Central memory CD8-positive, alpha-beta T cell (primary cell): Measurements from ENCODE around the gene NCR3LG1.
A peak's percentile ranks its signal among the peaks of the same experiment; 100 is the strongest.

Experiments
- ATAC-seq: fragments of 150-1000 bp; cut with Tn5 transposase; replicated peaks from 2 replicates; pipeline ENCODE4 v1.10.0; 2022; ENCODE audit warnings: mild to moderate bottlenecking, moderate FRiP score, moderate number of reproducible peaks; ENCODE audit not compliant: poor library complexity, severe bottlenecking; ENCODE audit errors: extremely low read depth
- DNase-seq, 2 donors: peaks; one replicate each; pipeline ENCODE4 v3.0.0; 2021; ENCODE audit warnings: low spot score in 2 of 2
- H3K27ac Mint-ChIP-seq: one replicate; pipeline ENCODE4 v1.8.0; 2022; ENCODE audit warnings: low read depth, mild to moderate bottlenecking, moderate library complexity, mixed read lengths
- H3K27me3 Mint-ChIP-seq: one replicate; pipeline ENCODE4 v1.8.0; 2022; ENCODE audit warnings: mixed read lengths
- H3K36me3 Mint-ChIP-seq: one replicate; pipeline ENCODE4 v1.8.0; 2022; ENCODE audit warnings: mild to moderate bottlenecking, moderate library complexity, mixed read lengths; ENCODE audit not compliant: insufficient read depth
- H3K4me1 Mint-ChIP-seq: one replicate; pipeline ENCODE4 v1.8.0; 2022; ENCODE audit warnings: mixed read lengths
- H3K4me3 Mint-ChIP-seq: one replicate; pipeline ENCODE4 v1.8.0; 2022; ENCODE audit warnings: mild to moderate bottlenecking, moderate library complexity, mixed read lengths
- H3K9me3 Mint-ChIP-seq: one replicate; pipeline ENCODE4 v1.8.0; 2022; ENCODE audit warnings: mixed read lengths

Gene NCR3LG1

DNA sequence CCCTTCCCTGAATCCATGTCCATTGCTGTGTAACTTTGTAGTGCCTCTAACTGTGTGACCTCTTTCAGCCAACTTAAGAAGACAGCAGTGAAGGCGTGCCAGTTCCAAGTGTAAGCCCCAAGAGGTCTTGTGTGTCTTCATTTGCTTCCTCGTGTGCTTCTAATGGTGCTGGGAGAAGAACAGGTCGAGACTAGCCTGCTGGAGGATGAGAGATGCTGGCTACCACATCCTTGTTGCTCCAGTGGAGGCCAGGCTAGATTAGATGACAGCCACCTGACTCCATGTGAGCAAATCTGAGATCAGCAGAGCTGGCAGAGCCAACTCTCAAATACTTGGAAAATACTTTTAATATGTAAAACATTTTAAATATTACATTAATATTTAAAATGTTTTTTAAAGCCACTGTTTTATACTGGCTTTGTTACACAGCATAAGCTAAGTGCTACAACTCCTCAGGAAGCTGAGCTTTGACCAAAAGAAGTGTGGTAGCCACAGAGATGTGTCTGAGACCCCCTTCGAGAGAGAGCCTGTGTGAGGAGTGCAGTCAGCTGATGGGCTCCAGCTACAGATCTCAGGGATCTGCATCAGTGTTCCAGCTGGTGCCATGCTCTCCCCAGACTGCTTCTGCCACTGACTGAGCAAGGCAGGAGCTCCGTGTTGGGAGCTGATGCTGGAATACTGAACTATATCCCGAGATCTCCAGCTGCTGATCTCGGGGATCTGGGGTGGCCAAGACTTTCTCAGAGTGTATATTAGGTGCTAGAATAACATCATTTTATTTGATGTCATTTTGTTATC, 28.0 kb downstream of the NCR3LG1 start:
- Mint-ChIP-seq H3K4me3 (no peak overlapping the region), H3K27ac (no peak overlapping the region), H3K9me3 (no peaks in the 10 kb centered on the region), H3K4me1 (no peaks in the 10 kb centered on the region), H3K36me3 (no peaks in the 10 kb centered on the region), H3K27me3 (no peaks in the 10 kb centered on the region)
- no peak for ATAC-seq
- DNase-seq = no peak

DNA sequence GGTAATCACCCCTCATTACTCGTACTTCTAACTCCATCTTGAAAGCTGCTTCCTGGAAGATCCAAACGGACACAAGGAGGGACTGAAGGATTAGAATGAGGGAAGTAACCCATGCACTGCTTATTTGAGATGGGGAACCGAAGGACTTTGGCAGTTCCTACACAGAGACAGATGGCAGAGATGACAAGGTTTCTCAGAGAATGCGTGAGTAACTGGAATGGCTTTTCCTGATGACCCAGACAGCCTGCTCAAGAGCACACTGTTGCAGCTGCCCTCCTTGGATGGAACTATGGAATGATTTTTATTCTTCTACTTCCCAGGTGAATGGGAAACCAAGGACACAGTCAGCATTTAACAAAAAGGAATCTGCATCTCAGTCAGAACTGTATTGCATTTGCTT, 29.6 kb downstream of the NCR3LG1 start:
- ATAC-seq (no peak), DNase-seq (no peak)
- no peaks in the 10 kb centered on the region for H3K36me3 Mint-ChIP-seq
- H3K27ac Mint-ChIP-seq = no peak overlapping the region
- no peak overlapping the region for H3K4me3 Mint-ChIP-seq
- H3K27me3 Mint-ChIP-seq = no peaks in the 10 kb centered on the region
- H3K4me1 Mint-ChIP-seq = no peaks in the 10 kb centered on the region
- no peaks in the 10 kb centered on the region for H3K9me3 Mint-ChIP-seq

DNA sequence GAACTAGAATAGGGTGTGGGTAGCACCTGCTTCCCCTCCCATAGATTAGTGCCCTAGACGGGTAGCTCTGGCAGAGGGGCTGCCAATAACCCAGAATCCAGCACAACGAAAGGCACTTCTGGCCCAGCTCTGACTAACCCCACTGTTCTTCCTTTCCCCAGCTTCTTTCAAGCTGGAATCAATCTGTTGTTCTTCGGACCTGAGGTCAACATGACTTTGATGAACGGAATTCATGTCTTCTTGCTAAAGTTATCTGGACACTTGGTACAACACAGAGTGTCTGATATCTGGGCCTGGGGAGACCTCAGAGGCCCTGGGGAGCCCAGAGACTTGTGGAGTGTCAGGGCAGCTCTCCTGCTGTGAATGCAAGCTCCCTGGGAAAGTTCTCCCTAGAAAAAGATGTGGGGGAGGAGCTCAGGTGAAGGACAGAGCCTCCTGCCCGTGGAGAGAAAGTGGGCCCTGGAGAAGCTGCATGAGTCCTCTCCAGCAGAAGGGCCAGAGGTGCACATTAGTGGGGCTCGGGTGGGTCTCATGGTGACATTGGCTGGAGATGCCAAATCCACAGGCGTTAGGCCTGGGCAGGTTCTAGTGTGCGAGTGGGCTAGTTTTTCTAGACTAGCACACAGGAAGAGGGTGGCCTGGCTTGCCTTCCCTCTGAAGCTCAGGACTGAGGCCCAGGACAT, 30.6 kb downstream of the NCR3LG1 start:
- DNase-seq (no peak), ATAC-seq (no peak)
- H3K9me3 Mint-ChIP-seq = no peaks in the 10 kb centered on the region
- no peak overlapping the region for H3K4me3 Mint-ChIP-seq
- H3K4me1 Mint-ChIP-seq = no peaks in the 10 kb centered on the region
- H3K36me3 Mint-ChIP-seq = no peaks in the 10 kb centered on the region
- no peaks in the 10 kb centered on the region for H3K27me3 Mint-ChIP-seq
- no peak overlapping the region for H3K27ac Mint-ChIP-seq

DNA sequence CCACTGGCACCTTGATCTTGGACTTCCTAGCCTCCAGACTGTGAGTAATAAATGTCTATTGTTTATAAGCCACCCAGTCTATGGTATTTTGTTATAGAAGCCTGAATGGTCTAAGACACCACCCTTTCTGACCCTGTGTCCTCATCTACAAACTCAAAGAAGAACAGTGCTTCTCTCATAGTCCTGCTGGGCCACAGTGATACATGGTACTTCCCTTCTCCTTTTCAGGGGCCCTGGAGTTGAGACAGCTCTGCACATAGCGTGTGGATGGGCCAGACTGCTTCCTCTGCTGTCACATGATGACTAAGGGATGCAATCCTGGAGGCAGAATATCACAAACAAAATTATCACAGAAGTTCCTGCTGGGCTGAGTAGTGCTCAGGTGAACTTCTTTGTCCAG, 31.9 kb downstream of the NCR3LG1 start:
- no peaks in the 10 kb centered on the region for H3K4me1 Mint-ChIP-seq
- H3K4me3 Mint-ChIP-seq = no peak overlapping the region
- no peaks in the 10 kb centered on the region for H3K27me3 Mint-ChIP-seq
- no peaks in the 10 kb centered on the region for H3K9me3 Mint-ChIP-seq
- no peak overlapping the region for H3K27ac Mint-ChIP-seq
- DNase-seq = no peak
- ATAC-seq = no peak
- no peaks in the 10 kb centered on the region for H3K36me3 Mint-ChIP-seq

DNA sequence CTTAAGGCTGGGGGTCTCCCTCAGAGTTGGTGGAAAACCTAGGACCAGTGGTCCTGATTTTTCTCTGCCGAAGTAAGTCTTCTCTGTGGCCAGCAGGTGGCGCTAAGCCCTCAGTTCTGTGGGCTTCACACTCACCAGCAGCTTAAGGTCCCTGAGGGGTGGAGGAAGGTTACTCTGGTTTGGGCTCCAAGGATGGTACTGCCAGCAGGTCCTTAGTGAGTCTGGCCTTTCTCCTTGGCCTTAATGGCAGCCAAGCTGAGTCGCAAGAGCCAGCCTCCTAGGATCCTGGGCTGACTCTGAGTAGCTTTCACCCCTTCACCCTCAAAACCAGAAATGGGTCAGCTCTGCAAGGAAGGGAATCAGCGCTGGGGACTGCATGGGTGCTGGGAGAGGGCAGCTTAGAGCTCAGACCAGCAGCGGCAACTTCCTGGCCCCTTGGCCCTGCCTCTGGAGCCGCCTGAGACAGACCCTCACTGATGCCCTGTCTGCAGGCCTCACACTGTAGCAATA, 32.5 kb downstream of the NCR3LG1 start:
- H3K4me1 Mint-ChIP-seq = no peaks in the 10 kb centered on the region
- ATAC-seq (peak; percentile 51), DNase-seq (peak; percentile 46 to 63)
- H3K27ac Mint-ChIP-seq = no peak overlapping the region
- H3K27me3 Mint-ChIP-seq = no peaks in the 10 kb centered on the region
- no peaks in the 10 kb centered on the region for H3K9me3 Mint-ChIP-seq
- H3K36me3 Mint-ChIP-seq = peaks cover 2% of the 10 kb centered on the region
- no peak overlapping the region for H3K4me3 Mint-ChIP-seq

DNA sequence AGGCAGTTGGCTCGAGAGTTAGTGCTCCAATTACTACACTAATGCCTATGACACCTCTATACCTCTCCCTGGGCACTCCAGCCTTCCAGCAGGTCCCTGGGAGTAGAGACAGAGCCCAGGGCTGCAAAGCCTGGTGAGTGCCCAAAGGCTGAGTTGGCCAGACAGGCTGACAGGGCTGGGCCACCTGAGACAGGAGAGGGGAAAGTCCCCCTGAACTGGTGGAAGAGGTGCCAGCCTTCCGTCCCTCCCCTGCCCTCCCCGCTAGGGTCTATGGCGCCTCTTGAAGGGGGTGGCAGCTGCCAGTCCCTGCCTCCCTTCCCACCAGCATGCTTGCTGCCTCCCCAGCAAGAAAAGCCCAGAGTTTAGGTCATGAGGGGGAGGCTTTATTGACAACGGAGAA, 33.9 kb downstream of the NCR3LG1 start:
- no peak overlapping the region for H3K27ac Mint-ChIP-seq
- no peak overlapping the region for H3K4me3 Mint-ChIP-seq
- no peak for ATAC-seq
- no peaks in the 10 kb centered on the region for H3K9me3 Mint-ChIP-seq
- peaks cover 2% of the 10 kb centered on the region for H3K36me3 Mint-ChIP-seq
- no peak for DNase-seq
- no peaks in the 10 kb centered on the region for H3K4me1 Mint-ChIP-seq
- no peaks in the 10 kb centered on the region for H3K27me3 Mint-ChIP-seq

DNA sequence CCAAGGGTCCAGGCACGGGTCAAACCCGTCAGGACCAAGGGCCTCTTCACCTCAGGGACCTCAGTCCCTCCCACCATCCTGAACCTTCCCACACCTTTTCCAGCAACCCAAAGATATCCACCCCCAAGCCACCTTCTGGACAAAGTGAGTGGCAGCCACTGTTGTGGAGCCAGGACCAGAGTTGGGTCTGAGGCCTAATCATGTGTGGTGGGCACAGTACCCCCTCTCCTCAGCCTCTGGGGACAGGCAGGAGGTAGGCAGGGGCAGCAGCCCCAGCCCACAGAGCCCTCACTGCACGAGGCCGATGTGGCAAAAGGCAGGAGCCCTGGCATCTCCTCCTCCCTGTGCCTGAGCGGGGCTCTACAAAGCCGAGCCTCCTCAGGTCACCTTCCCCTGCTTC, 34.3 kb downstream of the NCR3LG1 start:
- Mint-ChIP-seq H3K27ac (no peak overlapping the region), H3K9me3 (no peaks in the 10 kb centered on the region), H3K36me3 (peaks cover 2% of the 10 kb centered on the region), H3K4me1 (no peaks in the 10 kb centered on the region), H3K27me3 (no peaks in the 10 kb centered on the region), H3K4me3 (no peak overlapping the region)
- ATAC-seq (no peak), DNase-seq (no peak)

DNA sequence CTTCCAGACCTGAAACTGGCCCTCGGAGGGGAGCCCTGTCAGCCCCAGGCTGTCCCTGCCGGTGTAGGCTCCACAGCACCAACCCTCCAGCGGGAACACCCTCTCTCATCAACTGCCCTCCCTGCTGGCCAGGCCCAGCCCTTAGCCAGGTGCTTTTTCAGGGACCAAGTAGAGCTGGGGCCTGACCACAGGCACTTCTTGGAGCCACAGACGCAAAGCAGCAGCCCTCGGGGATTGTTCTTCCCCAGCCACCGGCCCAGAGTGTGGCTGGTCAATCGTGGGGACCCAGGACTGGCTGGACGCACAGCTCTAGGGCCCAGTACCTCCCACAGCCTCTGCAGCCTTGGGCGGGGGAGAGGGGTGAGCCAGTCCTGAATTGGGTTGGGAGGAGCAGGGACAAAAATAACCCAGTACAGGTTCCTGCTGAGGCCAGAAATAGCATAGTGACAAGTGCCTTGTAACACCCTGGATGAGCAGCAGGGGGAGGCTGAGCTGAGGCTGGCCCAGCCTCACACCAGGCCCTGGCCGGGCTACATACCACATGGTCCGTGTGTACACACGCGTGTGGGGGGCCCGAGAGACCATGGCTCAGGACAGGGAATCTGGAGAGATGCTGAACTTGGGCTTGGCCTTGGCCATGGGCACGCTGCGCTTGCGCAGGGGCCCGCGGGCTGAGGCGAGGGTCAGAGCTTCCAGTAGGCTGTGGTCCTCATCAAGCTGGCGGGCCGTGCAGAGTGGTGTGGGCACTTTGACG, 34.9 kb downstream of the NCR3LG1 start:
- Mint-ChIP-seq H3K27ac (no peak overlapping the region), H3K27me3 (no peaks in the 10 kb centered on the region), H3K36me3 (peaks cover 2% of the 10 kb centered on the region), H3K4me3 (no peak overlapping the region), H3K4me1 (no peaks in the 10 kb centered on the region), H3K9me3 (no peaks in the 10 kb centered on the region)
- ATAC-seq (no peak), DNase-seq (no peak)

DNA sequence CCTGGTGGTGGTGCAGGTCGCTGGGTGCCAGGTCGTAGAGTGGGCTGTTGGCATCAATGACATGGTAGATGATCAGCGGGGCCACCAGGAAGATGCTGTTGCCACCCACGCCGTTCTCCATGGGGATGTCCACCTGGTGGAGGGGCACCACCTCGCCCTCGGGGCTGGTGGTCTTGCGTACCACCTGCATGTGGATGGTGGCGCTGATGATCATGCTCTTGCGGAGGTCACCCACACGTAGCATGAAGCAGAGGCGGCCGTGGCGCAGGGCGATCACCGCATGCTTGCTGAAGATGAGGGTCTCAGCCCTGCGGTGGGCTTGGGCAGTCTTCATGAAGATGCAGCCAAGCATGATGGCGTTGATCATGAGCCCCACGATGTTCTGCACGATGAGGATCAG, 35.7 kb downstream of the NCR3LG1 start:
- no peaks in the 10 kb centered on the region for H3K4me1 Mint-ChIP-seq
- DNase-seq (no peak), ATAC-seq (no peak)
- H3K27ac Mint-ChIP-seq = no peak overlapping the region
- H3K4me3 Mint-ChIP-seq = peak overlapping the region; percentile 83
- no peaks in the 10 kb centered on the region for H3K27me3 Mint-ChIP-seq
- H3K36me3 Mint-ChIP-seq = peaks cover 2% of the 10 kb centered on the region
- no peaks in the 10 kb centered on the region for H3K9me3 Mint-ChIP-seq

DNA sequence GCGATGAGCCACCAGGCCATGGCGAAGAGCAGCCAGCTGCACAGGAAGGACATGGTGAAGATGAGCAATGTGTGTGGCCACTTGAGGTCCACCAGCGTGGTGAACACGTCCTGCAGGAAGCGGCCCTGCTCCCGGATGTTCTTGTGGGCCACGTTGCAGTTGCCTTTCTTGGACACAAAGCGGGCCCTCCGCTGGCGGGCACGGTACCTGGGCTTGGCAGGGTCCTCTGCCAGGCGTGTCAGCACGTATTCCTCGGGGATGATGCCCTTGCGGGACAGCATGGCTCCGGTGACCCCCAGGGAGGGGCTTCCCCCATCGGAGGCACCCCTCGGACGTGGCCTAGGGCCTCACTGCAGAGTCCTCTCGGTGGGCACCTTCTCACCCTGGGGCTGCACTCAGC, 36.2 kb downstream of the NCR3LG1 start:
- Mint-ChIP-seq H3K27me3 (no peaks in the 10 kb centered on the region), H3K4me1 (no peaks in the 10 kb centered on the region), H3K9me3 (no peaks in the 10 kb centered on the region), H3K4me3 (peak overlapping the region; percentile 83), H3K36me3 (peaks cover 2% of the 10 kb centered on the region), H3K27ac (no peak overlapping the region)
- DNase-seq (no peak), ATAC-seq (no peak)

DNA sequence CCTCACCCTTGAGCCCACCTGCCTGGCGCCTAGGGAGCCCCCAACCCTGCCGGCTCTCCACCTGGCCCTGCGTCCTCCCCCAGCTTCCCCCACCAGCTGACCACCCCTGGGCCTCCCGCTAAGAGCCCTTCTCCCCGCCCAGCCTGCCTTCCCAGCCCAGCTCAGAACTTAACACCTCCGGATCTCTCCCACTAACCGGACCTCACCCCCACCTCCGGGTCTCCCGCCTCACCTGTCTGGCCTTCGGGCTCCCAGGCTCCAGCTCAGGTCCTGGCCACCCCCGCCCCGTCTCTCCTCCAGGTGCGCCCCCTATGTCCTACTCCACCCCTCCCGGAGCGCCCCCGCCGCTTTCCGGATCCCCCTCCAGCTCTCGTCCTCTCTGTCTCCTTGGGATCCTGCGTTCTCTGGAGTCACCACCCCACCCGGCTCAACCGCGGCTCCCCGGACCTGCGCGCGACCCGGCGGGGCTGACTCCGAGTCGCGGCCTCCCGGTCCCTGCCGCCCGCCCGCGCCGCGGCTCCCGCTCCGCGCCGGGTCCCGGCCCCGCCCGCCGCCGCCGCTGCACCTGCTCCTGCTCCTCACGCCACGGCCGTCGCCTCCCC, 37.1 kb downstream of the NCR3LG1 start, which contains the start of gene KCNJ11:
KCNJ11 (minus strand) TSS at position 51 of the 602 bp plus-strand sequence. CDS start 568 bp downstream, outside the sequence.
- Mint-ChIP-seq H3K4me1 (no peaks in the 10 kb centered on the region), H3K9me3 (no peaks in the 10 kb centered on the region), H3K36me3 (peaks cover 2% of the 10 kb centered on the region), H3K4me3 (peak within 1 kb of the TSS; percentile 83), H3K27ac (peak within 1 kb of the TSS; percentile 74), H3K27me3 (no peaks in the 10 kb centered on the region)
- ATAC-seq (peak; percentile 46), DNase-seq (peak in 1 of 2 donors; percentile 32)

DNA sequence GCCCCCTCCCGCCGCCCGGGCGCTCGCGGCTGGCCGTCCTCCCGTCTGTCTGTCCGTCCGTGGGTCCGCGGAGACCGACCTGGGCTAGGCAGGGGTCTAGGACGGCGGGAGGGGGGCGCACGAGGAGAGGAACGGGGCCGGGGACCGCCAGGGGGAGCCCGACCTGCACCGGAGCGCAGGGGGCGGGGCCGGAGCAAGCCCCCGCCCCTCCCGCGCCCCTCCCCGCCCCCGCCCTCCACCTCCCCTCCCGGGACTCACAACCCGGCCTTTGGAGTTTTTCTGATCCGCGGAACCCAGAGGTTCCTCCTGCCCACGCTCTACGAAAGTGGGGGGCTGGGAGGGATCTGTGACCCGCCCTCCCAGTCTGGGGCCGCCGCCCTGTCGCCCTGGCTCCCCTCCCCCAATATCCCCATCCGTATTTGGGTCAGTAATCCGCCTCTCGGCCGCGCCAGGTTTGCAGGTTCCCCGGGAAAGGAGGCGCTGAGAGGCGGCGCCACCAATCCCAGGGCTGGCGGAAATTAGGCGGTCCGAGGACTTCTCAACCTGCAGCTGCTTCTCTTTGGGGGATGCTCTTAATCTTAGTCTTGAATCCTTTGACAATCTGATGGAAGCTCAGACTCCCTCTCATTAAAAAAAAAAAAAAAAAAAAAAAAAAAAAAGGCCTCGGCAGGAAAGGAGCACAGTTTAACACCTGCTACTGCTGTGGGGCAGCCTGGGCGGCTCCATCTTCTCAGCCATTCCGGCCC, 37.8 kb downstream of the NCR3LG1 start:
- DNase-seq = peak; percentile 59 to 70
- Mint-ChIP-seq H3K27me3 (no peaks in the 10 kb centered on the region), H3K9me3 (no peaks in the 10 kb centered on the region), H3K27ac (peak overlapping the region; percentile 74), H3K4me1 (no peaks in the 10 kb centered on the region), H3K4me3 (peak overlapping the region; percentile 83), H3K36me3 (peaks cover 2% of the 10 kb centered on the region)
- peak; percentile 70 for ATAC-seq
